Common myeloid progenitor, CD34-positive (primary cell): ENCODE measurements around the gene FOXJ1.

Source experiments
- CTCF ChIA-PET: fragments of 350-600 bp; sonication (Branson Sonifier 250); formaldehyde crosslinking; loops from one replicate; lab custom pipeline; 2021; ENCODE audit warnings: antibody characterized with exemption; lab: Charles Lee
- POLR2A ChIA-PET: fragments of 350-600 bp; sonication (Branson Sonifier 250); formaldehyde crosslinking; loops from one replicate; lab custom pipeline; 2021; ENCODE audit warnings: antibody characterized with exemption; lab: Charles Lee
- DNase-seq, 3 donors: peaks; one replicate each; pipeline versions ENCODE4 v3.0.0 to v3.0.0-alpha.2; 2013
- H3K27ac ChIP-seq, 2 experiments: 1 replicate in 1 of 2; 2 replicates in 1 of 2; pipeline ENCODE4 v1.7.0; 2013; ENCODE audit warnings: inconsistent platforms in 2 of 2, low read length in 2 of 2, mild to moderate bottlenecking in 2 of 2, low read depth in 1 of 2, moderate library complexity in 1 of 2; ENCODE audit not compliant: severe bottlenecking in 2 of 2, insufficient read depth in 1 of 2, poor library complexity in 1 of 2
- H3K27me3 ChIP-seq, 5 experiments: replicated peaks in 2 of 5; 1 replicate in 3 of 5; 2 replicates in 2 of 5; pipeline versions ENCODE4 v1.6.1 to v1.7.0; 2013; ENCODE audit warnings: low read length in 4 of 5, mild to moderate bottlenecking in 2 of 5, moderate library complexity in 2 of 5, inconsistent platforms in 1 of 5; ENCODE audit not compliant: insufficient read depth in 5 of 5, control insufficient read depth in 4 of 5
- H3K36me3 ChIP-seq, 4 experiments: 1 replicate in 2 of 4; 2 replicates in 2 of 4; pipeline versions ENCODE4 v1.6.1 to v1.7.0; 2013; ENCODE audit warnings: low read length in 3 of 4, control low read depth in 1 of 4, mild to moderate bottlenecking in 1 of 4; ENCODE audit not compliant: control insufficient read depth in 4 of 4, insufficient read depth in 4 of 4
- H3K4me1 ChIP-seq, 4 experiments: 1 replicate in 3 of 4; 2 replicates in 1 of 4; pipeline versions ENCODE4 v1.6.1 to v1.7.1; 2013; ENCODE audit warnings: low read length in 3 of 4, mild to moderate bottlenecking in 3 of 4, control low read depth in 1 of 4, inconsistent platforms in 1 of 4, moderate library complexity in 1 of 4; ENCODE audit not compliant: control insufficient read depth in 4 of 4, insufficient read depth in 4 of 4; ENCODE audit errors: control extremely low read depth in 1 of 4
- H3K4me3 ChIP-seq, 7 experiments: 1 replicate in 4 of 7; 2 replicates in 3 of 7; pipeline versions ENCODE4 v1.5.1 to v1.7.0; 2013; ENCODE audit warnings: mild to moderate bottlenecking in 7 of 7, low read length in 6 of 7, moderate library complexity in 6 of 7, inconsistent platforms in 2 of 7, low read depth in 2 of 7, control low read depth in 1 of 7; ENCODE audit not compliant: insufficient read depth in 4 of 7, control insufficient read depth in 1 of 7; ENCODE audit errors: extremely low read depth in 1 of 7
- H3K9me3 ChIP-seq, 5 experiments: 1 replicate in 4 of 5; 2 replicates in 1 of 5; pipeline versions ENCODE4 v1.6.1 to v1.7.1; 2013; ENCODE audit warnings: low read length in 4 of 5, mild to moderate bottlenecking in 2 of 5, inconsistent platforms in 1 of 5, low read depth in 1 of 5, moderate library complexity in 1 of 5; ENCODE audit not compliant: control insufficient read depth in 4 of 5, insufficient read depth in 2 of 5; ENCODE audit errors: control extremely low read depth in 1 of 5
- WGBS: methylation state at CpG from one replicate; pipeline ENCODE4 v1.1.5; 2013; ENCODE audit not compliant: insufficient coverage; 5-methylcytosine and 5-hydroxymethylcytosine counted together

The FOXJ1 gene

GRCh38 chr17:76123749-76124581 is 17.1 kb downstream of the FOXJ1 start:
- 77% methylated on average over 7 of the region's 9 CpGs for WGBS
- DNase-seq, result no peak
- ChIA-PET POLR2A (no interaction called here), CTCF (interaction anchor here (1.3 to 11.5 kb wide), 11 partner anchors 8 to 175 kb away, joined by 3 to 110 read pairs (median 5); no protein-coding TSS in a partner anchor)
- Histone ChIP-seq H3K27ac (no peak overlapping the region), H3K36me3 (no peaks in the 10 kb centered on the region), H3K27me3 (no peaks in the 10 kb centered on the region), H3K4me3 (no peak overlapping the region), H3K4me1 (peaks cover 0 to 15% (median 14%) of the 10 kb centered on the region in 4 experiments), H3K9me3 (no peaks in the 10 kb centered on the region)

GRCh38 chr17:76123191-76123499 is 17.9 kb downstream of the FOXJ1 start:
- no peaks in the 10 kb centered on the region for H3K9me3 ChIP-seq
- 63% methylated on average over 3 of the region's 5 CpGs for WGBS
- DNase-seq, result no peak
- H3K4me1 ChIP-seq, result peaks cover 0 to 15% (median 14%) of the 10 kb centered on the region in 4 experiments
- ChIA-PET POLR2A (no interaction called here), CTCF (interaction anchor here (1.3 to 11.5 kb wide), 13 partner anchors 9 to 176 kb away, joined by 3 to 110 read pairs (median 4); partner anchors contain the start of gene FOXJ1)
- H3K36me3 ChIP-seq, result no peaks in the 10 kb centered on the region
- no peaks in the 10 kb centered on the region for H3K27me3 ChIP-seq
- H3K4me3 ChIP-seq, result no peak overlapping the region
- H3K27ac ChIP-seq, result no peak overlapping the region

DNA sequence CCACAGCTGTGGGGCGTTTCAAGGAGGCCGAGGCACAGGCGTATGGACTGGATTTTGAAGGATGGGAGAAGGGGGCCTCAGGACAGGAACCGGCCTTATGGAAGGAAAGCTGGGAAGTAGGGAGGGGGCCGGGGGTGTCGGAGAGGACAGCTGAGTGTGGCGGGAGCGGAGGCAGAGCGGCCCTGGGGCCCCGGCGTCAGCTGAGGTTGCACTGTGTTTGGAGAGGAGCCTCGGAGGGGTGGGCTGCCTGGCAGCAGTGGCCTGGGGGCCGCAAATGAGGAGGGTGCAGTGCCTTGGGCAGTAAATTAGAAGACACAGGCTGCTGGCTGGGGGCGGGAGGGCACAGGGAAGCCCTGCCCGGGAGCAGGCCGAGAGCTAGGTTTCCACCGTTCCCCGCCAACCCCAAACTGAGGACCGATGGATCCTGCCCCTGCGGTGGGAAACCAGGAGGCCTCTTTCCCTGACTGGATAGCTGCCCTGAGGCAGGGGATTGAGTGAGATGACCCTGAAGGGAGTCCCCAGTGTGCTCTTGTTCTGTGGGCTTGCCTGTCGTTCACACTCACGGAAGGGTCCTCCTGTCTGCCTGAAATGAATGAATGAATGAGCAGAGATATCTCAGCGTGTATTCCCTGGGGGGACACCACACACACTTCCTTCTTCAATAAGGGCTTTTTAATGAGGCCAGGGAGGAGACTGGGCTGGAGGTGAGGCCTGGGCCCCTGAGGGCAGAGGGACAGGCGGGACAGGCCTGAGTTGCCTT is 18.4 kb downstream of the FOXJ1 start:
- no peaks in the 10 kb centered on the region for H3K36me3 ChIP-seq
- ChIA-PET POLR2A (interaction anchor here (0.5 kb wide), 1 partner anchor 42 kb away, joined by 5 read pairs; no protein-coding TSS in a partner anchor), CTCF (interaction anchor here (0.7 to 11.5 kb wide), 12 partner anchors 9 to 176 kb away, joined by 3 to 110 read pairs (median 4); partner anchors contain the start of gene FOXJ1)
- no peaks in the 10 kb centered on the region for H3K9me3 ChIP-seq
- DNase-seq, result no peak
- H3K4me3 ChIP-seq, result peak overlapping the region in 1 of 7 experiments; percentile 33
- H3K27me3 ChIP-seq, result no peaks in the 10 kb centered on the region
- WGBS, result 94% methylated on average over 20 of the region's 24 CpGs
- H3K27ac ChIP-seq, result no peak overlapping the region
- peaks cover 0 to 15% (median 14%) of the 10 kb centered on the region in 4 experiments for H3K4me1 ChIP-seq

GRCh38 chr17:76121932-76122430 is 19.1 kb downstream of the FOXJ1 start:
- WGBS, result 13% methylated on average over 33 of the region's 42 CpGs
- Histone ChIP-seq H3K27me3 (no peaks in the 10 kb centered on the region), H3K27ac (no peak overlapping the region), H3K4me1 (peaks cover 0 to 15% (median 14%) of the 10 kb centered on the region in 4 experiments), H3K4me3 (peak overlapping the region in 3 of 7 experiments; percentile 33 to 46 (median 43)), H3K9me3 (no peaks in the 10 kb centered on the region), H3K36me3 (no peaks in the 10 kb centered on the region)
- ChIA-PET POLR2A (interaction anchor here (0.8 kb wide), 1 partner anchor 9 kb away, joined by 3 read pairs; no protein-coding TSS in a partner anchor), CTCF (interaction anchor here (0.6 to 11.5 kb wide), 16 partner anchors 8 to 177 kb away, joined by 3 to 110 read pairs (median 4); partner anchors contain the start of gene FOXJ1)
- peak in 2 of 3 donors; percentile 68 to 75 for DNase-seq

GRCh38 chr17:76120658-76121008 is 20.4 kb downstream of the FOXJ1 start:
- 96% methylated on average over 4 of the region's 5 CpGs for WGBS
- DNase-seq, result no peak
- CTCF ChIA-PET, result interaction anchor here (0.6 to 11.5 kb wide), 19 partner anchors 12 to 264 kb away, joined by 3 to 110 read pairs (median 4); no protein-coding TSS in a partner anchor

DNA sequence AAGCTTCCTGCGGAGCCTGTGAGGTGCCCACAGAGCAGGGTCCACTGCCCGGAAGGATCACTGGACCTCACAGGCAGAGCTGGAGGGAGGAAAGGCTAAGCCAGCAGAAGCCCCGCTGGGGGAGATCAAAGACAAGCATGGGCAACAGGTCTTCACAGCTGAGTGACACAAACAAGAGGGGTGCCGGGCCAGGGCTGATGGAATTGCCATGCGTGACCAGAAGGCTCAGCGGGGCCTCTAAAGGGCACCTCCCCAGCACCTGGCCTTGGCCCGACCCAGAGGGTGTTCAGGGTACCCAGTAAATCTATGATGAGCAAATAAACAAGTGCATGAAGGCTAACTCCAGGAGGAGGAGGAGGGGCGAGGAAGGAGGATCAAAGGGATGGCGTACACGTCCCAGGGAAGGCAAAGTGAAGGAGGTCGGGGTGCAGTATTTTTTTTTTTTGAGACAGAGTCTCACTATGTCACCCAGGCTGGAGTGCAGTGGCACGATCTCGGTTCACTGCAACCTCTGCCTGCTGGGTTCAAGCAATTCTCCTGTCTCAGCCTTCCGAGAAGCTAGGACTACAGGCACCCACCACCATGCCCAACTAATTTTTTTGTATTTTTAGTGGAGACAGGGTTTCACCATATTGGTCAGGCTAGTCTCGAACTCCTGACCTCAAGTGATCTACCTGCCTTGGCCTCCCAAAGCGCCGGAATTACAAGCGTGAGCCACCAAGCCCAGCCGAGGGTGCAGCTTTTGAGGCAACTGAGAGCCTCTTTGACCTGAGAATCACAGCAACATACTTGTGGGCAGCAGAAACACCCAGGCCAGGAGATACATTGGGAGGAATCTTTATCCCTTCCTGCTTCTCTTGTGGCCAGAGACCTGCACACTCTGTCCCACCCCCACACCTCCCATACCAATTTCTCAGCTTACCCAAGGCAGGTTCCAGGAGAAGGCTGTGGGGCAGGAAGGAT is 21.4 kb downstream of the FOXJ1 start:
- DNase-seq, result no peak
- Histone ChIP-seq H3K27ac (no peak overlapping the region), H3K36me3 (no peaks in the 10 kb centered on the region), H3K4me3 (no peak overlapping the region), H3K4me1 (peaks cover 0 to 15% (median 14%) of the 10 kb centered on the region in 4 experiments), H3K27me3 (no peaks in the 10 kb centered on the region), H3K9me3 (no peaks in the 10 kb centered on the region)
- ChIA-PET CTCF (interaction anchor here (0.6 to 11.5 kb wide), 14 partner anchors 11 to 261 kb away, joined by 3 to 110 read pairs (median 4); partner anchors contain the start of gene UBALD2), POLR2A (no interaction called here)
- 90% methylated on average over 18 of the region's 19 CpGs for WGBS

More at GRCh38 chr17:76120658-76121008, 20.4 kb downstream of the FOXJ1 start:
- POLR2A ChIA-PET, result no interaction called here
- Histone ChIP-seq H3K36me3 (no peaks in the 10 kb centered on the region), H3K4me1 (peaks cover 0 to 15% (median 14%) of the 10 kb centered on the region in 4 experiments), H3K27me3 (no peaks in the 10 kb centered on the region), H3K4me3 (no peak overlapping the region), H3K27ac (no peak overlapping the region), H3K9me3 (no peaks in the 10 kb centered on the region)
